ENCODE measurements around the gene RPL18A. TPM values are rescaled to one million over a fixed set of nuclear protein-coding genes. Genes with fewer than 3 reads are reported as not detected.
A peak's percentile ranks its signal among the peaks of the same experiment; 100 is the strongest.

Gene RPL18A
- total RNA-seq, 1 donor from 2014 or later: 2,481 TPM

DNA sequence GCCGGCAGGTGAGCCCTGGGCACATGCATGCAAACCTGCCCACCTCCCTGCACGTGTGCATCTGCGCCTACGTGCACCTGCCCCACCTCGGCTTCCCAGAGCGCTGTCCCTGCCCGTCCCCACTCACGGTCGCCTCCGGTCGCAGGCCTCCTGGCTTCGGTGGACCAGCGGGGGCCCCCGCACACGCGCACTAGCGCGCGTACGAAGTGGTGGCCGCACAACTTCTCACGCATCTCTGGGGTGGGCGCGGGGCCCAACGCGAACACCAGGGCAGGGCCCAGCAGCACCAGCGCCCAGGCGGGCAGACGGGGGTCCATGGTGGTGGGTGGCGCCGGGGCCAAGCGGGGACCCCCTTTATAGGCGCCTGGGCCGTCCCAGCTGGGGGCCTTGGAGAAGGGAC is 38.5 kb upstream of the RPL18A start, which contains the start of gene INSL3:
INSL3 (minus strand) TSS at position 330 of the 400 bp plus-strand sequence; CDS start at position 317, 13 bp downstream.
- intact Hi-C loops (cut with DNase I): no loop called here
- Histone ChIP-seq H3K9me3 (no peaks in the 10 kb centered on the region), H3K4me1 (no peaks in the 10 kb centered on the region), H3K4me3 (no peak within 1 kb of the TSS), H3K27ac (no peak within 1 kb of the TSS), H3K36me3 (no peaks in the 10 kb centered on the region), H3K27me3 (no peaks in the 10 kb centered on the region)
- no peak for DNase-seq (ENCODE audit: low spot score in 2 of 2)
- TF ChIP-seq, protein P1, sequence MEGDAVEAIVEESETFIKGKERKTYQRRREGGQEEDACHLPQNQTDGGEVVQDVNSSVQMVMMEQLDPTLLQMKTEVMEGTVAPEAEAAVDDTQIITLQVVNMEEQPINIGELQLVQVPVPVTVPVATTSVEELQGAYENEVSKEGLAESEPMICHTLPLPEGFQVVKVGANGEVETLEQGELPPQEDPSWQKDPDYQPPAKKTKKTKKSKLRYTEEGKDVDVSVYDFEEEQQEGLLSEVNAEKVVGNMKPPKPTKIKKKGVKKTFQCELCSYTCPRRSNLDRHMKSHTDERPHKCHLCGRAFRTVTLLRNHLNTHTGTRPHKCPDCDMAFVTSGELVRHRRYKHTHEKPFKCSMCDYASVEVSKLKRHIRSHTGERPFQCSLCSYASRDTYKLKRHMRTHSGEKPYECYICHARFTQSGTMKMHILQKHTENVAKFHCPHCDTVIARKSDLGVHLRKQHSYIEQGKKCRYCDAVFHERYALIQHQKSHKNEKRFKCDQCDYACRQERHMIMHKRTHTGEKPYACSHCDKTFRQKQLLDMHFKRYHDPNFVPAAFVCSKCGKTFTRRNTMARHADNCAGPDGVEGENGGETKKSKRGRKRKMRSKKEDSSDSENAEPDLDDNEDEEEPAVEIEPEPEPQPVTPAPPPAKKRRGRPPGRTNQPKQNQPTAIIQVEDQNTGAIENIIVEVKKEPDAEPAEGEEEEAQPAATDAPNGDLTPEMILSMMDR (IDR thresholded peaks at IDR 0.05): no peak

GRCh38 chr19:17824339-17824738 is 35.4 kb upstream of the RPL18A start:
- Histone ChIP-seq H3K4me1 (no peaks in the 10 kb centered on the region), H3K27me3 (no peaks in the 10 kb centered on the region), H3K9me3 (no peaks in the 10 kb centered on the region), H3K4me3 (no peak overlapping the region), H3K36me3 (no peaks in the 10 kb centered on the region), H3K27ac (no peak overlapping the region)
- intact Hi-C loops (cut with DNase I): no loop called here
- no peak for DNase-seq (ENCODE audit: low spot score in 2 of 2)
- TF ChIP-seq, protein P1 (IDR thresholded peaks at IDR 0.05): no peak

DNA sequence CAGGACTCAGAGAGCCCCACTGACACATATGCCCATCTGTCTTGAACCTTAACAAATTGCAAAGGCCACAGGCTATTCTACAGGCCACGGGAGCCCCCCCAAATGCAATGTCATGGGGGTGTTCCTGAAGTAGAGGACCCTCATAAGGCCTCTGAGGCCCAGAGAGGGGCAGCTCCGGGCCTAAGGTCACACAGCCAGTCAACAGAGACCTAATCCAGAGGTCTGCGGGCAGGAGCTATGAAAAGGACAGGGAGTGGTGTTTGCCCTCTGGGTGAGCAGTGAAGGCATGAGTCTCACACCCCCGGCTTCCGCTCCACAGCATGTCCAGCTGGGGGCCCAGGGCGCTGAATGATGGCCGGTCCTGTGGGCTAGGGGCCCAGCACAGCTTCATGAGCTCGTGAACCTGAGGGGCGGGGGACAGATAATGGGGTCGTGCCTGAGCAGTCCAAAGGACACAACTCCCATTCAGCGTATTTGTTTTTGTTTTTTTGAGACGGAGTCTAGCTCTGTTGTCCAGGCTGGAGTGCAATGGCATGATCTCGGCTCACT is 33.1 kb upstream of the RPL18A start:
- TF ChIP-seq, protein P1 (IDR thresholded peaks at IDR 0.05): no peak
- Histone ChIP-seq H3K4me1 (no peaks in the 10 kb centered on the region), H3K36me3 (no peaks in the 10 kb centered on the region), H3K9me3 (no peaks in the 10 kb centered on the region), H3K27me3 (no peaks in the 10 kb centered on the region), H3K4me3 (no peak overlapping the region), H3K27ac (no peak overlapping the region)
- intact Hi-C loops (cut with DNase I): no loop called here
- DNase-seq (ENCODE audit: low spot score in 2 of 2): no peak

GRCh38 chr19:17829855-17830566 is 29.7 kb upstream of the RPL18A start:
- no peaks in the 10 kb centered on the region for H3K36me3 ChIP-seq
- TF ChIP-seq, protein P1 (IDR thresholded peaks at IDR 0.05): no peak
- intact Hi-C loops (cut with DNase I): no loop called here
- no peak overlapping the region for H3K4me3 ChIP-seq
- DNase-seq (ENCODE audit: low spot score in 2 of 2): no peak
- H3K9me3 ChIP-seq: no peaks in the 10 kb centered on the region
- peak overlapping the region in 1 of 2 donors; percentile 33 for H3K27ac ChIP-seq
- H3K27me3 ChIP-seq: no peaks in the 10 kb centered on the region
- H3K4me1 ChIP-seq: no peaks in the 10 kb centered on the region

GRCh38 chr19:17830567-17831418 is 28.9 kb upstream of the RPL18A start:
- TF ChIP-seq, protein P1 (IDR thresholded peaks at IDR 0.05): no peak
- no peaks in the 10 kb centered on the region for H3K36me3 ChIP-seq
- H3K27ac ChIP-seq: peak overlapping the region in 1 of 2 donors; percentile 33
- H3K9me3 ChIP-seq: no peaks in the 10 kb centered on the region
- no peak for DNase-seq (ENCODE audit: low spot score in 2 of 2)
- intact Hi-C loops (cut with DNase I): no loop called here
- H3K27me3 ChIP-seq: no peaks in the 10 kb centered on the region
- no peaks in the 10 kb centered on the region for H3K4me1 ChIP-seq
- peak overlapping the region in 1 of 2 donors; percentile 32 for H3K4me3 ChIP-seq

Data from ascending aorta (tissue), 2 donors.